GM12875 (cell line): Measurements from ENCODE around the gene CMIP.

Experiments
- H3K4me3 ChIP-seq: one replicate; pipeline ENCODE4 v1.5.1; 2011; ENCODE audit warnings: low read depth, low read length, control low read depth
- CTCF ChIP-seq: IDR thresholded peaks from 2 replicates; pipeline ENCODE4 v1.5.1; 2011; ENCODE audit warnings: low read depth, mild to moderate bottlenecking, control low read depth, inconsistent platforms, low read length, moderate library complexity, borderline replicate concordance; ENCODE audit not compliant: insufficient read depth

Gene CMIP

GRCh38 chr16:81464279-81464678, 19.7 kb downstream of the CMIP start:
- H3K4me3 ChIP-seq, result no peak overlapping the region
- no peak for TF ChIP-seq CTCF

- no peak for TF ChIP-seq CTCF
- no peak overlapping the region for H3K4me3 ChIP-seq
Observed at GRCh38 chr16:81465375-81465943, 20.9 kb downstream of the CMIP start.

- H3K4me3 ChIP-seq, result no peak overlapping the region
- TF ChIP-seq CTCF, result no peak
Observed at GRCh38 chr16:81466356-81466980, 21.9 kb downstream of the CMIP start.

- H3K4me3 ChIP-seq, result no peak overlapping the region
- no peak for TF ChIP-seq CTCF
Observed at GRCh38 chr16:81467072-81467471, 22.5 kb downstream of the CMIP start.

GRCh38 chr16:81467815-81468214, 23.2 kb downstream of the CMIP start:
- no peak overlapping the region for H3K4me3 ChIP-seq
- TF ChIP-seq CTCF, result no peak

GRCh38 chr16:81468269-81468902, 23.8 kb downstream of the CMIP start:
- no peak overlapping the region for H3K4me3 ChIP-seq
- no peak for TF ChIP-seq CTCF

- H3K4me3 ChIP-seq, result no peak overlapping the region
- TF ChIP-seq CTCF, result no peak
Observed at GRCh38 chr16:81469183-81469677, 24.6 kb downstream of the CMIP start.
